OCI-LY1 (cell line): Measurements from ENCODE around the gene RAB6B.

ENCODE experiments used
- H2AFZ ChIP-seq: fragments of 200-600 bp; sonication (generic), shearing (Covaris generic); 2 replicates; pipeline ENCODE4 v1.6.0; 2014; ENCODE audit warnings: antibody characterized with exemption, mild to moderate bottlenecking, low read length
- H3F3A ChIP-seq: fragments of 200-600 bp; sonication (generic), shearing (Covaris generic); 2 replicates; pipeline ENCODE4 v1.6.0; 2014; ENCODE audit warnings: mild to moderate bottlenecking, antibody characterized with exemption, low read length, moderate library complexity; ENCODE audit not compliant: insufficient read depth
- H3K27ac ChIP-seq: fragments of 200-600 bp; sonication (generic); 2 replicates; pipeline ENCODE4 v1.5.1; 2014; ENCODE audit warnings: low read length, mixed run types, mild to moderate bottlenecking, low read depth; ENCODE audit not compliant: poor library complexity, severe bottlenecking
- H3K27me3 ChIP-seq: fragments of 200-600 bp; sonication (generic); 2 replicates; pipeline ENCODE4 v1.6.0; 2014; ENCODE audit warnings: antibody characterized with exemption, mild to moderate bottlenecking, low read length, moderate library complexity; ENCODE audit not compliant: insufficient read depth
- H3K36me3 ChIP-seq: fragments of 200-600 bp; sonication (generic); 2 replicates; pipeline ENCODE4 v1.6.1; 2014; ENCODE audit warnings: mild to moderate bottlenecking, antibody characterized with exemption, low read length, moderate library complexity, mixed read lengths; ENCODE audit not compliant: insufficient read depth
- H3K4me1 ChIP-seq: fragments of 200-600 bp; sonication (generic); 2 replicates; pipeline ENCODE4 v1.5.1; 2014; ENCODE audit warnings: mild to moderate bottlenecking, low read length, moderate library complexity; ENCODE audit not compliant: insufficient read depth, severe bottlenecking
- H3K4me2 ChIP-seq: fragments of 200-600 bp; sonication (generic), shearing (Covaris generic); 2 replicates; pipeline ENCODE4 v1.6.1; 2014; ENCODE audit warnings: low read length
- H3K4me3 ChIP-seq: fragments of 200-600 bp; sonication (generic); 2 replicates; pipeline ENCODE4 v1.5.1; 2014; ENCODE audit warnings: low read length, low read depth, mild to moderate bottlenecking, mixed read lengths; ENCODE audit not compliant: poor library complexity, severe bottlenecking
- H3K79me2 ChIP-seq: fragments of 200-600 bp; shearing (Covaris generic); 2 replicates; pipeline ENCODE4 v1.6.1; 2016; ENCODE audit warnings: mixed run types, low read length, mixed read lengths; ENCODE audit not compliant: insufficient read depth
- H3K9ac ChIP-seq: fragments of 200-600 bp; sonication (generic), shearing (Covaris generic); 2 replicates; pipeline ENCODE4 v1.6.1; 2014; ENCODE audit warnings: mild to moderate bottlenecking, low read length, mixed read lengths
- H3K9me2 ChIP-seq: fragments of 200-600 bp; sonication (generic), shearing (Covaris generic); 2 replicates; pipeline ENCODE4 v1.6.1; 2014; ENCODE audit warnings: low read depth, mild to moderate bottlenecking, low read length, mixed read lengths
- H3K9me3 ChIP-seq: fragments of 200-600 bp; shearing (Covaris generic); 2 replicates; pipeline ENCODE4 v1.6.1; 2014; ENCODE audit warnings: low read length, mixed read lengths
- H4K20me1 ChIP-seq: fragments of 200-600 bp; sonication (generic), shearing (Covaris generic); 2 replicates; pipeline ENCODE4 v1.6.0; 2016; ENCODE audit warnings: mild to moderate bottlenecking, low read length; ENCODE audit not compliant: insufficient read depth
- CTCF ChIP-seq: fragments of 200-600 bp; sonication (generic), shearing (Covaris generic); IDR thresholded peaks from 2 replicates; pipeline ENCODE4 v1.5.1; 2017; ENCODE audit warnings: mild to moderate bottlenecking, antibody characterized with exemption, low read length, moderate library complexity, mixed read lengths
- EZH2 ChIP-seq: fragments of 200-600 bp; sonication (generic), shearing (Covaris generic); IDR thresholded peaks from 2 replicates; pipeline ENCODE4 v1.8.0; 2017; ENCODE audit warnings: borderline replicate concordance, mixed run types, mild to moderate bottlenecking, antibody characterized with exemption, low read length, moderate library complexity, mixed read lengths

RAB6B gene

DNA sequence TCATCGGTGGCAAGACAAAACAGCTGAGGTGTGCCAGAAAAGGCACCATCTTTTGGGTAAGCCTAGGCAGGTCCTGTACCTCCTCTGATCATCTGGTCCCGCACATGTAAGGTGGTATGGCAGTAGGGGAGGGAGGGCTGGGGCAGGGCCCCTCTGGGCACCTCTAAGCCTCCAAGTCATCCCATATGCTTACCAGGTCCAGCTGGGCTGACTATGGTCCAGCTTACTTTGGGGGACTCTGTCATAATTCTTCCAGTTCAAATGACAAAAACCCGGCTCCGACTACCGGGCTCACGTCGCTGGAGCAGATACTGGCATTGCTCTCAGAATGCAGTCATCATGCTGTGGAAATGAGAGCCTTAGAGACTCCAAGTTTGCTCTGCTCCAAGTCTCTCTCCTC lies 1.9 kb upstream of the RAB6B start:
- Histone ChIP-seq H3K27me3 (peaks cover 7% of the 10 kb centered on the region; the same call in 1 of the 2 replicates), H3K4me1 (no peaks in the 10 kb centered on the region), H3K79me2 (no peaks in the 10 kb centered on the region), H3K36me3 (no peaks in the 10 kb centered on the region), H3K9me3 (no peaks in the 10 kb centered on the region), H2AFZ (no peak overlapping the region), H3F3A (no peaks in the 10 kb centered on the region), H3K9me2 (no peaks in the 10 kb centered on the region), H3K4me2 (no peak overlapping the region), H4K20me1 (no peaks in the 10 kb centered on the region), H3K27ac (no peak overlapping the region), H3K9ac (no peak overlapping the region), H3K4me3 (no peak overlapping the region)
- no peak for TF ChIP-seq CTCF
- TF ChIP-seq EZH2, result no peak

GRCh38 chr3:133896002-133896761 lies 500 bp upstream of the RAB6B start:
- peaks cover 7% of the 10 kb centered on the region; the same call in 1 of the 2 replicates for H3K27me3 ChIP-seq
- H3K9me2 ChIP-seq, result no peaks in the 10 kb centered on the region
- H4K20me1 ChIP-seq, result no peaks in the 10 kb centered on the region
- H2AFZ ChIP-seq, result no peak overlapping the region
- TF ChIP-seq CTCF (no peak), EZH2 (no peak)
- no peak overlapping the region for H3K4me2 ChIP-seq
- H3K27ac ChIP-seq, result no peak overlapping the region
- H3K9me3 ChIP-seq, result no peaks in the 10 kb centered on the region
- H3K9ac ChIP-seq, result no peak overlapping the region
- H3F3A ChIP-seq, result no peaks in the 10 kb centered on the region
- no peaks in the 10 kb centered on the region for H3K36me3 ChIP-seq
- H3K4me3 ChIP-seq, result no peak overlapping the region
- no peaks in the 10 kb centered on the region for H3K4me1 ChIP-seq
- no peaks in the 10 kb centered on the region for H3K79me2 ChIP-seq

DNA sequence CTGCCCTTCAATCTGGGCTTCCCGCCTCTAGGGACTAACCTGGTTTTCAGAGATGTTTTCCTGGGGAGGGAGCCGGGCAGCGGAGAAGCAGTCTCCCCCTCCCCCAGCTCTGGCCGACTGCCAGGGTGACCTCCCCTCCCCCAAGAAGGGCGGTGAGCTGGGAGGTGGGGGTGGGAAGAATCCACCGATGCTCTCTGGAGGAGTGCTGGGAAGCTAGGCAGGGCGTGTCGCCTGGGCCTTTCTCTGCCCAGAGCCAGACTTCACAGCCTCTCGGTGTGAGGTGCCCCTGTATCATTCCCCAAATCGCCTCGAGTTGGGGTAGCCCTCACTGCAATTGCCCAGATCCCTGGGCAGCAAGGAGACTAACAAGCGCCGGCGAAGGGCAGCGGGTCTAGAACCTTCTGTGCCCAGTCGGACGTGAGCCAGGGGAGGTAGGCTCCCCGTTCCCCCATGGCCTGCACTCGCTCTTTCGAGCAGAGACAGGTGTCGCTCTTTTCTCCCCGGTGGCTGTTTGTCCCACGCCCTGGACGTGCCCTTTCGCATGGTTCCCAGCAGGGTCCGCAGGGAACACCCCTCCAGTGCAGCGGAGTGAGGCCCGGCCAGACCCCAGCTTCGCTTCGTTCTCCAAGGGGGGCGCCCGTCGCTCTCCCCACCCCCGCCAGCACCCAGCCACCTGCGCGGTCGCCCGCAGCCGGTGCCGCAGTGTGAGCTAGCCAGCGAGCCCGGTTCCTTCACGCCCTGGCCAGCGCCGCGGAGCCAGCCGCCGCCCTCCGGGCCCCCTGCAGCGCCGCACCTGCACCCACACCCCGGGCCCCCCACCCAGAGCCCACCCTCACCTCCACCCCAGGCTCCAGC lies 1.1 kb downstream of the RAB6B start:
- Histone ChIP-seq H3K4me1 (no peaks in the 10 kb centered on the region), H3K27ac (no peak overlapping the region), H3K4me2 (no peak overlapping the region), H4K20me1 (no peaks in the 10 kb centered on the region), H3K4me3 (no peak overlapping the region), H3K9me2 (no peaks in the 10 kb centered on the region), H3K9me3 (no peaks in the 10 kb centered on the region), H2AFZ (no peak overlapping the region), H3F3A (no peaks in the 10 kb centered on the region), H3K27me3 (peaks cover 7% of the 10 kb centered on the region; the same call in 1 of the 2 replicates), H3K36me3 (no peaks in the 10 kb centered on the region), H3K79me2 (no peaks in the 10 kb centered on the region), H3K9ac (no peak overlapping the region)
- no peak for TF ChIP-seq CTCF
- no peak for TF ChIP-seq EZH2
